Liver (tissue), 9 donors: ENCODE data around the gene POU6F2. TPM values are rescaled to one million over a fixed set of nuclear protein-coding genes. Genes with fewer than 3 reads are reported as not detected.

Experiments
- DNase-seq: peaks from one replicate; pipeline ENCODE4 v3.0.0-alpha.2; 2017; ENCODE audit warnings: low spot score
- H3K27ac ChIP-seq, 2 donors: one replicate each; pipeline ENCODE4 v1.7.0; 2013; ENCODE audit warnings: inconsistent platforms in 2 of 2, low read length in 2 of 2, control low read depth in 1 of 2, low read depth in 1 of 2, mild to moderate bottlenecking in 1 of 2
- H3K27me3 ChIP-seq, 4 donors: one replicate each; pipeline versions ENCODE4 v1.6.1 to v1.7.0; 2013; ENCODE audit warnings: low read length in 3 of 4, inconsistent platforms in 1 of 4, mild to moderate bottlenecking in 1 of 4, moderate library complexity in 1 of 4; ENCODE audit not compliant: control insufficient read depth in 4 of 4, insufficient read depth in 4 of 4
- H3K36me3 ChIP-seq, 4 donors: one replicate each; pipeline versions ENCODE4 v1.6.1 to v1.7.0; 2013; ENCODE audit warnings: low read length in 3 of 4, mild to moderate bottlenecking in 3 of 4, low read depth in 1 of 4, moderate library complexity in 1 of 4; ENCODE audit not compliant: control insufficient read depth in 4 of 4, insufficient read depth in 3 of 4
- H3K4me1 ChIP-seq, 4 donors: one replicate each; pipeline versions ENCODE4 v1.6.1 to v1.7.0; 2013; ENCODE audit warnings: low read length in 3 of 4, mild to moderate bottlenecking in 3 of 4, moderate library complexity in 1 of 4; ENCODE audit not compliant: control insufficient read depth in 4 of 4, insufficient read depth in 4 of 4
- H3K4me3 ChIP-seq, 3 donors: one replicate each; pipeline versions ENCODE4 v1.6.1 to v1.7.0; 2013; ENCODE audit warnings: low read length in 3 of 3, control low read depth in 1 of 3, low read depth in 1 of 3, mild to moderate bottlenecking in 1 of 3
- H3K9ac ChIP-seq, 2 donors: one replicate each; pipeline ENCODE4 v1.7.0; 2013; ENCODE audit warnings: low read length in 2 of 2, mild to moderate bottlenecking in 2 of 2, moderate library complexity in 2 of 2, control low read depth in 1 of 2, low read depth in 1 of 2
- H3K9me3 ChIP-seq, 4 donors: one replicate each; pipeline versions ENCODE4 v1.6.1 to v1.7.0; 2013; ENCODE audit warnings: low read length in 3 of 4; ENCODE audit not compliant: control insufficient read depth in 4 of 4
- ATF3 ChIP-seq: IDR thresholded peaks from 2 replicates; pipeline ENCODE4 v1.6.1; 2016; ENCODE audit warnings: antibody characterized with exemption
- EGR1 ChIP-seq, 2 donors: IDR thresholded peaks; 2 replicates each; pipeline ENCODE4 v1.6.1; 2016 to 2018; ENCODE audit warnings: antibody characterized with exemption in 2 of 2, low read depth in 2 of 2
- FOXA1 ChIP-seq: IDR thresholded peaks from 2 replicates; pipeline ENCODE4 v1.6.1; 2016; ENCODE audit warnings: antibody characterized with exemption
- FOXA2 ChIP-seq: IDR thresholded peaks from 2 replicates; pipeline ENCODE4 v1.6.1; 2016; ENCODE audit warnings: antibody characterized with exemption
- GABPA ChIP-seq, 2 donors: IDR thresholded peaks in 1 of 2; conservative IDR thresholded peaks in 1 of 2; 2 replicates each; pipeline ENCODE4 v1.6.1; 2016; ENCODE audit warnings: antibody characterized with exemption in 2 of 2, mild to moderate bottlenecking in 1 of 2, moderate library complexity in 1 of 2
- HNF4A ChIP-seq, 2 donors: conservative IDR thresholded peaks; 2 replicates each; pipeline ENCODE4 v1.6.1; 2016; ENCODE audit warnings: antibody characterized with exemption in 2 of 2, mild to moderate bottlenecking in 2 of 2
- JUND ChIP-seq, 2 donors: IDR thresholded peaks; 2 replicates each; pipeline ENCODE4 v1.6.1; 2016; ENCODE audit warnings: antibody characterized with exemption in 2 of 2
- NR2F2 ChIP-seq: IDR thresholded peaks from 2 replicates; pipeline ENCODE4 v1.6.1; 2016; ENCODE audit warnings: antibody characterized with exemption
- RAD21 ChIP-seq, 2 donors: IDR thresholded peaks; 2 replicates each; pipeline ENCODE4 v1.6.1; 2016; ENCODE audit warnings: antibody characterized with exemption in 2 of 2, mild to moderate bottlenecking in 2 of 2
- RXRA ChIP-seq, 2 donors: IDR thresholded peaks; 2 replicates each; pipeline ENCODE4 v1.6.1; 2017 to 2018; ENCODE audit warnings: antibody characterized with exemption in 2 of 2, mild to moderate bottlenecking in 1 of 2
- SP1 ChIP-seq: IDR thresholded peaks from 2 replicates; pipeline ENCODE4 v1.6.1; 2018; ENCODE audit warnings: antibody characterized with exemption, mild to moderate bottlenecking
- TAF1 ChIP-seq: conservative IDR thresholded peaks from 2 replicates; pipeline ENCODE4 v1.6.1; 2016; ENCODE audit warnings: antibody characterized with exemption, mild to moderate bottlenecking
- YY1 ChIP-seq: IDR thresholded peaks from 2 replicates; pipeline ENCODE4 v1.6.1; 2016; ENCODE audit warnings: antibody characterized with exemption, mild to moderate bottlenecking
- WGBS: extraction: QIAGEN DNeasy Blood & Tissue Kit; methylation state at CpG from one replicate; pipeline ENCODE4 v1.1.7; 2013; 5-methylcytosine and 5-hydroxymethylcytosine counted together
- polyA plus RNA-seq, 2 donors: library from polyadenylated mRNA; stranded (reverse) in 1 of 2; unstranded in 1 of 2; fragments of 200-250 nt in 1 of 2; fragments of >200 nt in 1 of 2; fragmentation: Nextera tagmentation in 1 of 2; extraction: Ambion mirVana in 1 of 2; gene quantifications; one replicate each; pipeline versions ENCODE4 v1.2.1 to v1.2.3, GENCODE V29; 2013 to 2015
- total RNA-seq, 2 donors: library from RNA; depleted of rRNA; stranded (reverse); fragments of >200 nt; gene quantifications; one replicate each; pipeline ENCODE4 v1.2.3, GENCODE V29; 2014
- TF ChIP-seq, protein P1 (sequence below): IDR thresholded peaks from 2 replicates; pipeline ENCODE4 v1.6.1; 2016; ENCODE audit warnings: antibody characterized with exemption
- TF ChIP-seq, protein P2 (sequence below): IDR thresholded peaks from 2 replicates; pipeline ENCODE4 v1.6.1; 2016; ENCODE audit warnings: antibody characterized with exemption, mild to moderate bottlenecking
- TF ChIP-seq, protein P3 (sequence below): IDR thresholded peaks from 2 replicates; pipeline ENCODE4 v1.6.1; 2016; ENCODE audit warnings: antibody characterized with exemption
- TF ChIP-seq, protein P4 (sequence below): fragments of 150-350 bp; IDR thresholded peaks from 2 replicates; pipeline ENCODE4 v1.5.1; 2017; ENCODE audit warnings: improper control_type of control experiment, low read depth, low read length; ENCODE audit not compliant: missing input control
- donor health status: healthy.
- donor health status: healthy.
- donor health status: healthy.
- donor health status: healthy.
- donor health status: healthy.

The POU6F2 gene
- total and polyA plus RNA-seq, 4 donors, result under 0.01 to 0.24 (median 0.08) TPM; not detected in 1

GRCh38 chr7:39164887-39165286 is 187.2 kb downstream of the POU6F2 start:
- no peak overlapping the region for H3K9ac ChIP-seq
- no peaks in the 10 kb centered on the region for H3K36me3 ChIP-seq
- H3K9me3 ChIP-seq, result no peaks in the 10 kb centered on the region
- H3K27me3 ChIP-seq, result no peaks in the 10 kb centered on the region
- no peak for DNase-seq
- no peak overlapping the region for H3K27ac ChIP-seq
- WGBS, result 77% methylated on average over 4 of the region's 4 CpGs
- H3K4me1 ChIP-seq, result no peaks in the 10 kb centered on the region
- no peak for TF ChIP-seq FOXA1
- TF ChIP-seq HNF4A (conservative IDR thresholded peaks at IDR 0.05), result no peak
- no peak for TF ChIP-seq YY1
- TF ChIP-seq, protein P1, sequence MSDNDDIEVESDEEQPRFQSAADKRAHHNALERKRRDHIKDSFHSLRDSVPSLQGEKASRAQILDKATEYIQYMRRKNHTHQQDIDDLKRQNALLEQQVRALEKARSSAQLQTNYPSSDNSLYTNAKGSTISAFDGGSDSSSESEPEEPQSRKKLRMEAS, result no peak
- TF ChIP-seq, protein P2, sequence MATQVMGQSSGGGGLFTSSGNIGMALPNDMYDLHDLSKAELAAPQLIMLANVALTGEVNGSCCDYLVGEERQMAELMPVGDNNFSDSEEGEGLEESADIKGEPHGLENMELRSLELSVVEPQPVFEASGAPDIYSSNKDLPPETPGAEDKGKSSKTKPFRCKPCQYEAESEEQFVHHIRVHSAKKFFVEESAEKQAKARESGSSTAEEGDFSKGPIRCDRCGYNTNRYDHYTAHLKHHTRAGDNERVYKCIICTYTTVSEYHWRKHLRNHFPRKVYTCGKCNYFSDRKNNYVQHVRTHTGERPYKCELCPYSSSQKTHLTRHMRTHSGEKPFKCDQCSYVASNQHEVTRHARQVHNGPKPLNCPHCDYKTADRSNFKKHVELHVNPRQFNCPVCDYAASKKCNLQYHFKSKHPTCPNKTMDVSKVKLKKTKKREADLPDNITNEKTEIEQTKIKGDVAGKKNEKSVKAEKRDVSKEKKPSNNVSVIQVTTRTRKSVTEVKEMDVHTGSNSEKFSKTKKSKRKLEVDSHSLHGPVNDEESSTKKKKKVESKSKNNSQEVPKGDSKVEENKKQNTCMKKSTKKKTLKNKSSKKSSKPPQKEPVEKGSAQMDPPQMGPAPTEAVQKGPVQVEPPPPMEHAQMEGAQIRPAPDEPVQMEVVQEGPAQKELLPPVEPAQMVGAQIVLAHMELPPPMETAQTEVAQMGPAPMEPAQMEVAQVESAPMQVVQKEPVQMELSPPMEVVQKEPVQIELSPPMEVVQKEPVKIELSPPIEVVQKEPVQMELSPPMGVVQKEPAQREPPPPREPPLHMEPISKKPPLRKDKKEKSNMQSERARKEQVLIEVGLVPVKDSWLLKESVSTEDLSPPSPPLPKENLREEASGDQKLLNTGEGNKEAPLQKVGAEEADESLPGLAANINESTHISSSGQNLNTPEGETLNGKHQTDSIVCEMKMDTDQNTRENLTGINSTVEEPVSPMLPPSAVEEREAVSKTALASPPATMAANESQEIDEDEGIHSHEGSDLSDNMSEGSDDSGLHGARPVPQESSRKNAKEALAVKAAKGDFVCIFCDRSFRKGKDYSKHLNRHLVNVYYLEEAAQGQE, result no peak
- TF ChIP-seq FOXA2, result no peak
- no peak for TF ChIP-seq NR2F2
- TF ChIP-seq JUND (IDR thresholded peaks at IDR 0.05), result no peak
- TF ChIP-seq ATF3, result no peak
- TF ChIP-seq RXRA (IDR thresholded peaks at IDR 0.05), result no peak
- no peak for TF ChIP-seq RAD21 (IDR thresholded peaks at IDR 0.05)
- no peak for TF ChIP-seq EGR1 (IDR thresholded peaks at IDR 0.05; ENCODE audit: low read depth in 2 of 2)
- TF ChIP-seq, protein P3, sequence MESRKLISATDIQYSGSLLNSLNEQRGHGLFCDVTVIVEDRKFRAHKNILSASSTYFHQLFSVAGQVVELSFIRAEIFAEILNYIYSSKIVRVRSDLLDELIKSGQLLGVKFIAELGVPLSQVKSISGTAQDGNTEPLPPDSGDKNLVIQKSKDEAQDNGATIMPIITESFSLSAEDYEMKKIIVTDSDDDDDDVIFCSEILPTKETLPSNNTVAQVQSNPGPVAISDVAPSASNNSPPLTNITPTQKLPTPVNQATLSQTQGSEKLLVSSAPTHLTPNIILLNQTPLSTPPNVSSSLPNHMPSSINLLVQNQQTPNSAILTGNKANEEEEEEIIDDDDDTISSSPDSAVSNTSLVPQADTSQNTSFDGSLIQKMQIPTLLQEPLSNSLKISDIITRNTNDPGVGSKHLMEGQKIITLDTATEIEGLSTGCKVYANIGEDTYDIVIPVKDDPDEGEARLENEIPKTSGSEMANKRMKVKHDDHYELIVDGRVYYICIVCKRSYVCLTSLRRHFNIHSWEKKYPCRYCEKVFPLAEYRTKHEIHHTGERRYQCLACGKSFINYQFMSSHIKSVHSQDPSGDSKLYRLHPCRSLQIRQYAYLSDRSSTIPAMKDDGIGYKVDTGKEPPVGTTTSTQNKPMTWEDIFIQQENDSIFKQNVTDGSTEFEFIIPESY, result no peak
- TF ChIP-seq GABPA (IDR thresholded peaks at IDR 0.05 in 1 of 2, conservative IDR thresholded peaks at IDR 0.05 in 1 of 2), result no peak
- TF ChIP-seq TAF1, result no peak
- TF ChIP-seq, protein P4, sequence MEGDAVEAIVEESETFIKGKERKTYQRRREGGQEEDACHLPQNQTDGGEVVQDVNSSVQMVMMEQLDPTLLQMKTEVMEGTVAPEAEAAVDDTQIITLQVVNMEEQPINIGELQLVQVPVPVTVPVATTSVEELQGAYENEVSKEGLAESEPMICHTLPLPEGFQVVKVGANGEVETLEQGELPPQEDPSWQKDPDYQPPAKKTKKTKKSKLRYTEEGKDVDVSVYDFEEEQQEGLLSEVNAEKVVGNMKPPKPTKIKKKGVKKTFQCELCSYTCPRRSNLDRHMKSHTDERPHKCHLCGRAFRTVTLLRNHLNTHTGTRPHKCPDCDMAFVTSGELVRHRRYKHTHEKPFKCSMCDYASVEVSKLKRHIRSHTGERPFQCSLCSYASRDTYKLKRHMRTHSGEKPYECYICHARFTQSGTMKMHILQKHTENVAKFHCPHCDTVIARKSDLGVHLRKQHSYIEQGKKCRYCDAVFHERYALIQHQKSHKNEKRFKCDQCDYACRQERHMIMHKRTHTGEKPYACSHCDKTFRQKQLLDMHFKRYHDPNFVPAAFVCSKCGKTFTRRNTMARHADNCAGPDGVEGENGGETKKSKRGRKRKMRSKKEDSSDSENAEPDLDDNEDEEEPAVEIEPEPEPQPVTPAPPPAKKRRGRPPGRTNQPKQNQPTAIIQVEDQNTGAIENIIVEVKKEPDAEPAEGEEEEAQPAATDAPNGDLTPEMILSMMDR, result no peak
- no peak for TF ChIP-seq SP1
- no peak overlapping the region for H3K4me3 ChIP-seq
